Neutrophil (primary cell): ENCODE data around the gene DLEC1.

Source experiments
- H3K27ac ChIP-seq: fragments of 200-600 bp; sonication (generic); 2 replicates; pipeline ENCODE4 v1.5.1; 2016; ENCODE audit warnings: mild to moderate bottlenecking, moderate library complexity
- H3K27me3 ChIP-seq: fragments of 200-600 bp; sonication (generic); 2 replicates; pipeline ENCODE4 v1.6.0; 2016; ENCODE audit warnings: mild to moderate bottlenecking
- H3K36me3 ChIP-seq: fragments of 200-600 bp; sonication (generic); 2 replicates; pipeline ENCODE4 v1.5.1; 2017
- H3K4me1 ChIP-seq, 2 experiments: fragments of 200-600 bp in 1 of 2; sonication (generic) in 1 of 2; 1 replicate in 1 of 2; 2 replicates in 1 of 2; pipeline versions ENCODE4 v1.5.1 to v1.6.1; 2013 to 2016; ENCODE audit warnings: low read depth in 1 of 2, low read length in 1 of 2, mild to moderate bottlenecking in 1 of 2, moderate library complexity in 1 of 2; ENCODE audit not compliant: control insufficient read depth in 1 of 2, insufficient read depth in 1 of 2
- H3K4me3 ChIP-seq, 2 experiments: fragments of 200-600 bp in 1 of 2; sonication (generic) in 1 of 2; 1 replicate in 1 of 2; 2 replicates in 1 of 2; pipeline ENCODE4 v1.5.1; 2013 to 2016; ENCODE audit warnings: low read depth in 1 of 2, low read length in 1 of 2, mild to moderate bottlenecking in 1 of 2, moderate library complexity in 1 of 2
- H3K9me3 ChIP-seq: fragments of 200-600 bp; sonication (generic); 2 replicates; pipeline ENCODE4 v1.5.1; 2016
- CTCF ChIP-seq: fragments of 200-600 bp; sonication (generic); IDR thresholded peaks from 2 replicates; pipeline ENCODE4 v1.5.1; 2016; ENCODE audit warnings: antibody characterized with exemption

Gene DLEC1

GRCh38 chr3:38139191-38139590, 100.2 kb downstream of the DLEC1 start:
- H3K27ac ChIP-seq = peak overlapping the region; percentile 94

DNA sequence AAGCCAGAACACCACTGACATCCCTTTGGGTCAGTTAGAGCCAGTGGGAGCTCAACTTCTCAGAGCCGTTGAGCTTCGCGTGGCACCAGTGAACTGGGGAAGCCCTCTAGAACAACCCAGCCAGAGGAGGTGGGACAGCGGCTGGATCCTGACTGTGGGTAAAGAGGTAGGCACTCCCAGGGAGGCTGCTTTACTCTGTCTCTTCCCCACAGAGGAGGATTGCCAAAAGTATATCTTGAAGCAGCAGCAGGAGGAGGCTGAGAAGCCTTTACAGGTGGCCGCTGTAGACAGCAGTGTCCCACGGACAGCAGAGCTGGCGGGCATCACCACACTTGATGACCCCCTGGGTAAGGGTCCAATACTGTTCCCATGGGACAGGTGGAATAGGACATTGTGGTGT, 100.6 kb downstream of the DLEC1 start:
- no peaks in the 10 kb centered on the region for H3K27me3 ChIP-seq
- H3K4me1 ChIP-seq = peaks cover 54 to 81% of the 10 kb centered on the region in 2 experiments
- H3K27ac ChIP-seq = peak overlapping the region; percentile 94
- TF ChIP-seq CTCF = no peak
- H3K36me3 ChIP-seq = peaks cover 38% of the 10 kb centered on the region
- peak overlapping the region; percentile 88 to 97 for H3K4me3 ChIP-seq
- H3K9me3 ChIP-seq = no peaks in the 10 kb centered on the region

More at GRCh38 chr3:38139191-38139590, 100.2 kb downstream of the DLEC1 start:
- peaks cover 57 to 81% of the 10 kb centered on the region in 2 experiments for H3K4me1 ChIP-seq
- H3K36me3 ChIP-seq = peaks cover 43% of the 10 kb centered on the region
- H3K4me3 ChIP-seq = peak overlapping the region; percentile 88 to 97
- H3K27me3 ChIP-seq = no peaks in the 10 kb centered on the region
- TF ChIP-seq CTCF = no peak
- no peaks in the 10 kb centered on the region for H3K9me3 ChIP-seq

DNA sequence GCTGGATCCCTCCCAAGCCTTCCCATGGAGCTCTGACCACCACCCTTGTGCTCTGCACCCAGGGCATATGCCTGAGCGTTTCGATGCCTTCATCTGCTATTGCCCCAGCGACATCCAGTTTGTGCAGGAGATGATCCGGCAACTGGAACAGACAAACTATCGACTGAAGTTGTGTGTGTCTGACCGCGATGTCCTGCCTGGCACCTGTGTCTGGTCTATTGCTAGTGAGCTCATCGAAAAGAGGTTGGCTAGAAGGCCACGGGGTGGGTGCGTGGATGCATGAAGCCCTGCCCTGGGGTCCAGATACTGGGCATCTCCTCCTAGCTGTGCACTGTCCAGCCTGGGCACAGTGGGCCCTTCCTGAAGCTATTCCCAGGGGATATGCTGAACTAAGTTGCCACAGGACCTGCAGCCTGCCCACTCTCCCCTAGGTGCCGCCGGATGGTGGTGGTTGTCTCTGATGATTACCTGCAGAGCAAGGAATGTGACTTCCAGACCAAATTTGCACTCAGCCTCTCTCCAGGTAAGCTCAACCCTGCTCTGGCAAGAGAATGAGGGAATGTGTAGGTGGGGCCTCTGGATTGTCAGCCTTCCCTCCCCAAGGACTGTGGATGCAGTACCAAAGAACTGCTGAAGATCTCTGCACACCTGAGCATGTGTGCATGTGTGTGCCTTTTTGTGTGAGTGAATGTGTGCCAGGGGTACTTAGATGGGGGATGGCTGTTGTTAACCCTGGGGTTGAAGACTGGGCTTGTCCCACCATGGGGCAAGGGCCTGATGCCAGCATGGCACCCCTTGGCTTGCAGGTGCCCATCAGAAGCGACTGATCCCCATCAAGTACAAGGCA, 101.5 kb downstream of the DLEC1 start:
- TF ChIP-seq CTCF = no peak
- peak overlapping the region; percentile 94 for H3K27ac ChIP-seq
- H3K36me3 ChIP-seq = peaks cover 30% of the 10 kb centered on the region
- no peaks in the 10 kb centered on the region for H3K27me3 ChIP-seq
- H3K9me3 ChIP-seq = no peaks in the 10 kb centered on the region
- H3K4me3 ChIP-seq = peak overlapping the region; percentile 88 to 97
- H3K4me1 ChIP-seq = peaks cover 45 to 72% of the 10 kb centered on the region in 2 experiments

- TF ChIP-seq CTCF = no peak
- H3K36me3 ChIP-seq = peaks cover 30% of the 10 kb centered on the region
Measured at GRCh38 chr3:38141173-38141951, 102.4 kb downstream of the DLEC1 start.

DNA sequence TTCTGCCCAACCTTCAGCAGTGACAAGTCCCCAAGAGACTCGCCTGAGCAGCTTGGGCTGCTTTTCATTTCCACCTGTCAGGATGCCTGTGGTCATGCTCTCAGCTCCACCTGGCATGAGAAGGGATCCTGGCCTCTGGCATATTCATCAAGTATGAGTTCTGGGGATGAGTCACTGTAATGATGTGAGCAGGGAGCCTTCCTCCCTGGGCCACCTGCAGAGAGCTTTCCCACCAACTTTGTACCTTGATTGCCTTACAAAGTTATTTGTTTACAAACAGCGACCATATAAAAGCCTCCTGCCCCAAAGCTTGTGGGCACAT, 102.9 kb downstream of the DLEC1 start:
- Histone ChIP-seq H3K27me3 (no peaks in the 10 kb centered on the region), H3K4me1 (peaks cover 42 to 73% of the 10 kb centered on the region in 2 experiments), H3K36me3 (peaks cover 30% of the 10 kb centered on the region), H3K9me3 (no peaks in the 10 kb centered on the region), H3K27ac (peak overlapping the region; percentile 94), H3K4me3 (no peak overlapping the region)
- TF ChIP-seq CTCF = no peak

More at GRCh38 chr3:38141173-38141951, 102.4 kb downstream of the DLEC1 start:
- Histone ChIP-seq H3K4me1 (peaks cover 40 to 68% of the 10 kb centered on the region in 2 experiments), H3K9me3 (no peaks in the 10 kb centered on the region), H3K27ac (peak overlapping the region; percentile 94), H3K4me3 (peak overlapping the region; percentile 88 to 97), H3K27me3 (no peaks in the 10 kb centered on the region)
